ENCODE data around the gene TMEM151B.

The TMEM151B gene

GRCh38 chr6:44233567-44234100, 36.6 kb upstream of the TMEM151B start:
- DNase-seq (ENCODE audit: low spot score) = peak; percentile 12
- in situ Hi-C loops (cut with MboI; ENCODE audit: low sequenced_read_pairs, unreplicated experiment) = loop anchor here (5.0 kb wide), 1 partner anchor 61 kb away; no protein-coding TSS in a partner anchor
- TF ChIP-seq, protein P1, sequence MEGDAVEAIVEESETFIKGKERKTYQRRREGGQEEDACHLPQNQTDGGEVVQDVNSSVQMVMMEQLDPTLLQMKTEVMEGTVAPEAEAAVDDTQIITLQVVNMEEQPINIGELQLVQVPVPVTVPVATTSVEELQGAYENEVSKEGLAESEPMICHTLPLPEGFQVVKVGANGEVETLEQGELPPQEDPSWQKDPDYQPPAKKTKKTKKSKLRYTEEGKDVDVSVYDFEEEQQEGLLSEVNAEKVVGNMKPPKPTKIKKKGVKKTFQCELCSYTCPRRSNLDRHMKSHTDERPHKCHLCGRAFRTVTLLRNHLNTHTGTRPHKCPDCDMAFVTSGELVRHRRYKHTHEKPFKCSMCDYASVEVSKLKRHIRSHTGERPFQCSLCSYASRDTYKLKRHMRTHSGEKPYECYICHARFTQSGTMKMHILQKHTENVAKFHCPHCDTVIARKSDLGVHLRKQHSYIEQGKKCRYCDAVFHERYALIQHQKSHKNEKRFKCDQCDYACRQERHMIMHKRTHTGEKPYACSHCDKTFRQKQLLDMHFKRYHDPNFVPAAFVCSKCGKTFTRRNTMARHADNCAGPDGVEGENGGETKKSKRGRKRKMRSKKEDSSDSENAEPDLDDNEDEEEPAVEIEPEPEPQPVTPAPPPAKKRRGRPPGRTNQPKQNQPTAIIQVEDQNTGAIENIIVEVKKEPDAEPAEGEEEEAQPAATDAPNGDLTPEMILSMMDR (IDR thresholded peaks at IDR 0.05; ENCODE audit: borderline replicate concordance, control extremely low read depth, extremely low read depth, insufficient read depth, missing control alignments) = no peak

DNA sequence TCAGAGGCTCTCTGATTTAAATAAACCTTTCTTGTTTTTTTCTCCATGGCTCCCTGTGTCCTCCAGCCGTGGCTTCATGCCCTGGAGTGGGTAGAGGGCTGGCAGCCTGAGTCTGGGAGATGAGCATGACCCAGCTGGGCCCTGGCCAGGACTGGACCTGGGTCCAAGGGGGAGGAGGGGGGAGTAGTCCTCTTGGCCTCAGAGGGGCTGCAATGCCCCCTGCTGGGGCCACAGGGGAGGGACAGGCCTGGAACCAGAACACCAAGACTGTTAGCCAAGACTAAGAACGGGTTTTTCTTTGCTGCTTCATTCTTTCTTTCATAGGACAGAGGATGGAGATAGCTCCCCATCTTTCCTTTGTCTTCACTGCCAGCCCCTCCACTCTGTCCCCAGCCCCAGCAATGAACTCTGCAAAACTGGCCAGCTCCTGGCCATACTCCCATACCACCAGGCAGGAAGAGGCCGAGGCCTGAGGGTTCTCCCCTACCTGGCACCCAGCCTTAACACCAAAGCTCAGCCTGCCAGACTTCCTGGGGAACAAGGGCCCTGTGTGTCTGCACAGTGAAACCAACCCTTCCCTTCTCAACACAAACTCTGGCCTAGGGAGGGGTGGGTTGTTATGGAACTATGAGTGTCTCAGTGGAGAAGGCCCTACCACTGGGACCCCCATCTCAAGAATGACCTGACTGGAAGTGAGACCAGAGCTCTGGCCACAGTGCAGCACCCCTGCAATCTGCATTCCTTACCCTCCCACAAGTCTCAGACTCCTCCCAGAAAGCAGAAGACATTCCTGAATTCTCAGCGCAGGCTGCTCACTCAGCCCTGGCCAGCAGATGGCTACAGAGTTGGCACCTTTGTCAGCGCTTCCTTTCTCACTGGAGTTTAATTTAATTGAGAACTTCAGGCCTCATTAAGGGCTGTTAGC, 35.9 kb upstream of the TMEM151B start:
- in situ Hi-C loops (cut with MboI; ENCODE audit: low sequenced_read_pairs, unreplicated experiment) = loop anchor here (5.0 kb wide), 1 partner anchor 62 kb away; no protein-coding TSS in a partner anchor
- TF ChIP-seq, protein P1 (IDR thresholded peaks at IDR 0.05; ENCODE audit: borderline replicate concordance, control extremely low read depth, extremely low read depth, insufficient read depth, missing control alignments) = peak; percentile 56
- peak; percentile 71 for DNase-seq (ENCODE audit: low spot score)

GRCh38 chr6:44235269-44235668, 35.0 kb upstream of the TMEM151B start:
- TF ChIP-seq, protein P1 (IDR thresholded peaks at IDR 0.05; ENCODE audit: borderline replicate concordance, control extremely low read depth, extremely low read depth, insufficient read depth, missing control alignments) = no peak
- DNase-seq (ENCODE audit: low spot score) = peak; percentile 2
- in situ Hi-C loops (cut with MboI; ENCODE audit: low sequenced_read_pairs, unreplicated experiment) = no loop called here

- DNase-seq (ENCODE audit: low spot score) = no peak
- in situ Hi-C loops (cut with MboI; ENCODE audit: low sequenced_read_pairs, unreplicated experiment) = no loop called here
- TF ChIP-seq, protein P1 (IDR thresholded peaks at IDR 0.05; ENCODE audit: borderline replicate concordance, control extremely low read depth, extremely low read depth, insufficient read depth, missing control alignments) = no peak
Observed at GRCh38 chr6:44235891-44236516, 34.2 kb upstream of the TMEM151B start.

- DNase-seq (ENCODE audit: low spot score) = peak; percentile 74
- in situ Hi-C loops (cut with MboI; ENCODE audit: low sequenced_read_pairs, unreplicated experiment) = no loop called here
- TF ChIP-seq, protein P1 (IDR thresholded peaks at IDR 0.05; ENCODE audit: borderline replicate concordance, control extremely low read depth, extremely low read depth, insufficient read depth, missing control alignments) = no peak
Observed at GRCh38 chr6:44237021-44237812, 33.0 kb upstream of the TMEM151B start.

Measured in GM13976 (cell line).